ENCODE data around the gene DLK1.

DLK1 gene

GRCh38 chr14:100769035-100769939 lies 42.6 kb downstream of the DLK1 start:
- H3K36me3 Mint-ChIP-seq = no peaks in the 10 kb centered on the region
- peaks cover 7% of the 10 kb centered on the region for H3K27me3 Mint-ChIP-seq
- no peak overlapping the region for H3K4me3 Mint-ChIP-seq
- H3K4me1 Mint-ChIP-seq = no peaks in the 10 kb centered on the region
- H3K27ac Mint-ChIP-seq = no peak overlapping the region
- H3K9me3 Mint-ChIP-seq = no peaks in the 10 kb centered on the region

- Mint-ChIP-seq H3K27ac (no peak overlapping the region), H3K4me1 (no peaks in the 10 kb centered on the region), H3K27me3 (peaks cover 5% of the 10 kb centered on the region), H3K4me3 (no peak overlapping the region), H3K9me3 (no peaks in the 10 kb centered on the region), H3K36me3 (no peaks in the 10 kb centered on the region)
These were observed 43.4 kb downstream of the DLK1 start for GRCh38 chr14:100770046-100770445.

GRCh38 chr14:100770605-100771120 lies 44.0 kb downstream of the DLK1 start:
- H3K9me3 Mint-ChIP-seq = no peaks in the 10 kb centered on the region

GRCh38 chr14:100771121-100771800 lies 44.6 kb downstream of the DLK1 start:
- Mint-ChIP-seq H3K27me3 (peaks cover 1% of the 10 kb centered on the region), H3K9me3 (no peaks in the 10 kb centered on the region), H3K36me3 (no peaks in the 10 kb centered on the region), H3K4me1 (no peaks in the 10 kb centered on the region), H3K27ac (no peak overlapping the region), H3K4me3 (no peak overlapping the region)

More at GRCh38 chr14:100770605-100771120, 44.0 kb downstream of the DLK1 start:
- peak overlapping the region; percentile 15 for H3K27ac Mint-ChIP-seq
- no peaks in the 10 kb centered on the region for H3K36me3 Mint-ChIP-seq
- no peaks in the 10 kb centered on the region for H3K4me1 Mint-ChIP-seq
- H3K4me3 Mint-ChIP-seq = no peak overlapping the region
- peaks cover 1% of the 10 kb centered on the region for H3K27me3 Mint-ChIP-seq

- Mint-ChIP-seq H3K27ac (no peak overlapping the region), H3K27me3 (peaks cover 1% of the 10 kb centered on the region), H3K4me1 (no peaks in the 10 kb centered on the region), H3K9me3 (no peaks in the 10 kb centered on the region), H3K4me3 (no peak overlapping the region), H3K36me3 (no peaks in the 10 kb centered on the region)
These were observed 46.0 kb downstream of the DLK1 start for GRCh38 chr14:100772607-100773165.

GRCh38 chr14:100773331-100774163 lies 46.9 kb downstream of the DLK1 start:
- H3K27ac Mint-ChIP-seq = no peak overlapping the region
- H3K36me3 Mint-ChIP-seq = no peaks in the 10 kb centered on the region
- H3K4me3 Mint-ChIP-seq = no peak overlapping the region
- peaks cover 1% of the 10 kb centered on the region for H3K27me3 Mint-ChIP-seq
- no peaks in the 10 kb centered on the region for H3K4me1 Mint-ChIP-seq
- H3K9me3 Mint-ChIP-seq = no peaks in the 10 kb centered on the region

GRCh38 chr14:100774164-100774537 lies 47.5 kb downstream of the DLK1 start:
- Mint-ChIP-seq H3K4me1 (no peaks in the 10 kb centered on the region), H3K27me3 (peaks cover 1% of the 10 kb centered on the region), H3K36me3 (no peaks in the 10 kb centered on the region), H3K9me3 (no peaks in the 10 kb centered on the region), H3K4me3 (no peak overlapping the region), H3K27ac (no peak overlapping the region)

GRCh38 chr14:100775351-100775830 lies 48.7 kb downstream of the DLK1 start:
- no peaks in the 10 kb centered on the region for H3K9me3 Mint-ChIP-seq
- H3K4me1 Mint-ChIP-seq = no peaks in the 10 kb centered on the region
- H3K36me3 Mint-ChIP-seq = no peaks in the 10 kb centered on the region
- no peaks in the 10 kb centered on the region for H3K27me3 Mint-ChIP-seq
- no peak overlapping the region for H3K4me3 Mint-ChIP-seq
- H3K27ac Mint-ChIP-seq = no peak overlapping the region

- no peaks in the 10 kb centered on the region for H3K36me3 Mint-ChIP-seq
- H3K4me1 Mint-ChIP-seq = no peaks in the 10 kb centered on the region
- no peak overlapping the region for H3K27ac Mint-ChIP-seq
- peaks cover 1% of the 10 kb centered on the region for H3K27me3 Mint-ChIP-seq
- H3K4me3 Mint-ChIP-seq = no peak overlapping the region
- no peaks in the 10 kb centered on the region for H3K9me3 Mint-ChIP-seq
These were observed 49.3 kb downstream of the DLK1 start for GRCh38 chr14:100775831-100776591.

- H3K4me1 Mint-ChIP-seq = no peaks in the 10 kb centered on the region
- peaks cover 1% of the 10 kb centered on the region for H3K27me3 Mint-ChIP-seq
- H3K36me3 Mint-ChIP-seq = no peaks in the 10 kb centered on the region
- H3K4me3 Mint-ChIP-seq = no peak overlapping the region
- no peak overlapping the region for H3K27ac Mint-ChIP-seq
- no peaks in the 10 kb centered on the region for H3K9me3 Mint-ChIP-seq
These were observed 50.1 kb downstream of the DLK1 start for GRCh38 chr14:100776681-100777365.

GRCh38 chr14:100777366-100777817 lies 50.7 kb downstream of the DLK1 start:
- H3K9me3 Mint-ChIP-seq = no peaks in the 10 kb centered on the region
- peaks cover 1% of the 10 kb centered on the region for H3K27me3 Mint-ChIP-seq
- no peaks in the 10 kb centered on the region for H3K36me3 Mint-ChIP-seq
- no peaks in the 10 kb centered on the region for H3K4me1 Mint-ChIP-seq
- H3K4me3 Mint-ChIP-seq = no peak overlapping the region
- no peak overlapping the region for H3K27ac Mint-ChIP-seq

GRCh38 chr14:100777818-100778525 lies 51.3 kb downstream of the DLK1 start:
- H3K9me3 Mint-ChIP-seq = no peaks in the 10 kb centered on the region
- H3K36me3 Mint-ChIP-seq = no peaks in the 10 kb centered on the region
- H3K27me3 Mint-ChIP-seq = peaks cover 1% of the 10 kb centered on the region
- H3K27ac Mint-ChIP-seq = no peak overlapping the region
- no peak overlapping the region for H3K4me3 Mint-ChIP-seq
- H3K4me1 Mint-ChIP-seq = no peaks in the 10 kb centered on the region

GRCh38 chr14:100778526-100778882 lies 51.8 kb downstream of the DLK1 start:
- Mint-ChIP-seq H3K27me3 (peaks cover 1% of the 10 kb centered on the region), H3K36me3 (no peaks in the 10 kb centered on the region), H3K4me3 (no peak overlapping the region), H3K27ac (no peak overlapping the region), H3K4me1 (no peaks in the 10 kb centered on the region), H3K9me3 (no peaks in the 10 kb centered on the region)
